NCI-H748 (cell line): ENCODE results near the gene PTPN1.

Experiments
- DNase-seq: peaks from one replicate; lab custom pipeline; 2025; ENCODE audit not compliant: unreplicated experiment; lab: John Stamatoyannopoulos, UW

The PTPN1 gene

DNA sequence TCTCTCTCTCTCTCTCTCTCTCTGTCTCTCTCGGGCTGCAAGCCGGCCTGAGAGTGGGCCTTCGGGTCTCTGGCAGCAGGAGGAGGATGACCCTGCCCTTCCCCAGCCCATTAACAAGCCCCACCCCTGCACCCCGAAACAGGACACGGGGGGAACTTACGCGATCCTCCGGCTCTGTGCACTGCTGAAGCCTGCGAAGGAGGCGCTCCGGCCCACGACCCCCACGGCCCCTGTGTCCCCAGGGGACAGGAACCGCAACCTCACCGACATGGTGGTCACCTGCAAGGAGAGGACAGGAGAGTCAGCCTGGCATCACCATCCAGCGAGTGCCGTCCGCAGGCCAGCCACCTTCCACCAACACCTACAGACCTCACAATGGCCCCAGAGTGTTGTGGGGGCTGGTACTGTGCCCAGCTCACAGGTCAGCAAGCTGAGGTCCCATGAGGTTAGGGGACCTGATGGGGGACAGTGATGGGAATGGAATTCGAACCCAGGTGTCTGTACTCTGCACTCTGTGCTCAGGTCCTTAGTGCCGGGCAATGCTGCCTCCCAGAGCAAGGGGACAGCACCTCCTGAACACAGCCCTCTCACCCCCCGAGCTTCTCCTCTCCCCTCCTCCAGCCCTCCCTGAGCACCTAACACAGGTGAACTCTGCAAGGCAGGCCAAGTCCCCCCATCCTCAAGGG is 120.5 kb downstream of the PTPN1 start:
- no peak for DNase-seq

DNA sequence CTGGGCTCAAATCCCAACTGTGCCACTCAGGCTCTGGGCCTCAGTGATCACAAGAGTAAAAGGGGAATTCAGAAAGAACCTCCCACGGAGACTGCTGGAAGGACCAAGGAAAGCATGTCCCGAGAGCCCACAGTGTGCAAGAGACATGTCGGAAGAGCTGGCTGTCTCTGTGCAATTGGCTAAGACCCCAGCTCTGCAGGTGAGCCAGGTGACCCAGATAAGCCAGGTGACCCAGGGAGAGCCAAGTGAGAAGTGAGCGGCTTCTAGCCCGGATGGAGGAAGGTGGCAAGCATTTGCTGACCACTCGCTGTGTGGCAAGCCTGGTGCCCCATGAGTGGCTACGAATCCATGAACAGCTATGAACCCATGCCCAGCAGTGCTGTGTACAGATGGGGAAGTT is 122.1 kb downstream of the PTPN1 start:
- DNase-seq = no peak

DNA sequence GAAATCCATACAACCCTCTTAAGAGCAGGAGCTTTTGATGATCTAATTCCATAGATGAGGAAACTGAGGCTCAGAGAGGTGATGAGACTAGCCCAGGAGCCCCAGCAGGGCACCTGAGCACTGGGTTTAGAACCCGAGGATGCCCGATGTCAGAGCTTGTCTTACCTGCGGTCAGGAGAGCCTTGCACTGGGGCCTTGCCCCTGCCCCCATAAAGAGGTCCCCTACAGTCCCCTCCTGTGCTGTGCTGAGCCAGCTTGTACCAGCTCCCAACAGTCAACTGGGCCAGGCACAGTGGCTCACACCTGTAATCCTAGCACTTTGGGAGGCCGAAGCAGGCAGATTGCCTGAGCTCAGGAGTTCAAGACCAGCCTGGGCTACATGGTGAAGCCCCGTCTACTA is 122.5 kb downstream of the PTPN1 start:
- no peak for DNase-seq

DNA sequence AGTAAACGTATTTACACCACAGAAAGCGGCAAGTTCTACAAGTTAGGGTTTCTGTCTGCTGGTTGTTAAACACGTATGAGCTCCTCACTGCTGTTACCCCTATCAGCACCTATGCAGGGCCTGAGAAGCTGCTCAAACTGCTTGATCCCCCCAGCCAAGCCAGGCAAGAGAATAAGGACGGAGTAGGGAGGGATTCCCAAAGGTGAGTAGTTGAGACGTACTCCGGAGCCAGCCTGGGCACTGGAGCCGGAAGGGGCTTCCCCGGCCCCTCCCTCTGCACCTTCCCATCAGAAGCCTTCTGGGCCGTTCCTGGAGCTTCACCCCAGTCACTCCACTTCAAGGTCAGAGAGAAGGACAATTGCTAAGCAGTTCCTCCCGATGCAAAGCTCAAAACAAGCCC is 123.2 kb downstream of the PTPN1 start:
- DNase-seq = no peak

DNA sequence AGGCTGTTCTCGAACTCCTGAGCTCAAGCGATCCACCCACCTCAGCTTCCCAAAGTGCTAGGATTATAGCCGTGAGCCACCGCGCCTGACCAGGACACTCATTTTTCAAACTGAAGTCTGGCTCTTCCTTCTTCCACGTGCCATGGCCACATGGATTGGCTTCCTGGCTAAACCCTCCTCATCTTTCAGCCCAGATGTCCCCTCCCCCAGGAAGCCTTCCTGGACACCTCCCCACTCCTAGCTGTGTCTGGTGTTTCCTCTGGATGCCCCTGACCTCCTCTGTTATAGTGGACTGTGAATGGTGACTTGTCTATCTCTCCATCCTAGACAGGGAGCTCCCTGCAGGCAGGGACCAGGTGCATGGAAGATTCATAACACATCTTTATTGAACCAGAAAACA is 124.0 kb downstream of the PTPN1 start:
- no peak for DNase-seq
